GM03348 (cell line): ENCODE measurements around the gene NETO2.
"Not testable (repeated sequence)": the region's sequence is repeated elsewhere in the genome, so short reads cannot be mapped to it uniquely, and the experiment has no call there.

Experiments
- DNase-seq: peaks from one replicate; pipeline ENCODE4 v3.0.0; 2012; ENCODE audit warnings: low spot score

Gene NETO2

GRCh38 chr16:47134550-47134949 is 9.2 kb downstream of the NETO2 start:
- DNase-seq = no peak

GRCh38 chr16:47132308-47132707 is 11.4 kb downstream of the NETO2 start:
- DNase-seq = no peak

- DNase-seq = no peak
Measured at GRCh38 chr16:47129755-47130435, 13.8 kb downstream of the NETO2 start.

- DNase-seq = no peak
Measured at GRCh38 chr16:47127541-47127940, 16.2 kb downstream of the NETO2 start.

- no peak for DNase-seq
Measured at GRCh38 chr16:47125757-47126156, 18.0 kb downstream of the NETO2 start.

- no peak for DNase-seq
Measured at GRCh38 chr16:47113130-47113529, 30.6 kb downstream of the NETO2 start.

- DNase-seq = no peak
Measured at GRCh38 chr16:47110939-47111338, 32.8 kb downstream of the NETO2 start.

GRCh38 chr16:47109361-47109760 is 34.4 kb downstream of the NETO2 start:
- DNase-seq = no peak

GRCh38 chr16:47102921-47103320 is 40.8 kb downstream of the NETO2 start:
- not testable (repeated sequence) for DNase-seq

- not testable (repeated sequence) for DNase-seq
Measured at GRCh38 chr16:47097154-47097553, 46.6 kb downstream of the NETO2 start.

- no peak for DNase-seq
Measured at GRCh38 chr16:47096297-47096696, 47.4 kb downstream of the NETO2 start.

- no peak for DNase-seq
Measured at GRCh38 chr16:47084198-47084597, 59.5 kb downstream of the NETO2 start.

GRCh38 chr16:47082099-47082865 is 61.5 kb downstream of the NETO2 start:
- DNase-seq = no peak

- no peak for DNase-seq
Measured at GRCh38 chr16:47081115-47081514, 62.6 kb downstream of the NETO2 start.

- no peak for DNase-seq
Measured at GRCh38 chr16:47079860-47080259, 63.9 kb downstream of the NETO2 start.

GRCh38 chr16:47073223-47074155 is 70.3 kb downstream of the NETO2 start:
- no peak for DNase-seq

GRCh38 chr16:47072158-47072557 is 71.6 kb downstream of the NETO2 start:
- no peak for DNase-seq

- DNase-seq = no peak
Measured at GRCh38 chr16:47069841-47070584, 73.7 kb downstream of the NETO2 start.

- DNase-seq = no peak
Measured at GRCh38 chr16:47069313-47069712, 74.4 kb downstream of the NETO2 start.

GRCh38 chr16:47067203-47067602 is 76.5 kb downstream of the NETO2 start:
- DNase-seq = no peak

- no peak for DNase-seq
Measured at GRCh38 chr16:47065766-47066688, 77.7 kb downstream of the NETO2 start.
